Subcutaneous abdominal adipose tissue (tissue), 5 donors: Measurements from ENCODE around the gene SERPINA6.
A peak's percentile ranks its signal among the peaks of the same experiment; 100 is the strongest.
"Not testable (repeated sequence)": the region's sequence is repeated elsewhere in the genome, so short reads cannot be mapped to it uniquely, and the experiment has no call there.

Experiments
- H3K27ac ChIP-seq: one replicate; pipeline ENCODE4 v1.7.0; 2013; ENCODE audit warnings: low read depth, mild to moderate bottlenecking, inconsistent platforms, low read length, moderate library complexity
- H3K27me3 ChIP-seq, 5 donors: one replicate each; pipeline ENCODE4 v1.7.0; 2013; ENCODE audit warnings: low read length in 5 of 5, inconsistent platforms in 1 of 5; ENCODE audit not compliant: control insufficient read depth in 5 of 5, insufficient read depth in 4 of 5
- H3K36me3 ChIP-seq, 5 donors: one replicate each; pipeline ENCODE4 v1.7.0; 2013; ENCODE audit warnings: low read length in 5 of 5; ENCODE audit not compliant: control insufficient read depth in 5 of 5, insufficient read depth in 5 of 5
- H3K4me1 ChIP-seq, 5 donors: one replicate each; pipeline ENCODE4 v1.7.0; 2013; ENCODE audit warnings: low read length in 5 of 5, mild to moderate bottlenecking in 3 of 5, moderate library complexity in 1 of 5; ENCODE audit not compliant: control insufficient read depth in 5 of 5, insufficient read depth in 5 of 5
- H3K4me3 ChIP-seq, 5 donors: one replicate each; pipeline ENCODE4 v1.7.0; 2013; ENCODE audit warnings: low read length in 5 of 5, low read depth in 1 of 5
- H3K9ac ChIP-seq, 5 donors: one replicate each; pipeline ENCODE4 v1.7.0; 2013; ENCODE audit warnings: low read length in 5 of 5, mild to moderate bottlenecking in 4 of 5, moderate library complexity in 3 of 5
- H3K9me3 ChIP-seq, 5 donors: one replicate each; pipeline ENCODE4 v1.7.0; 2013; ENCODE audit warnings: low read length in 5 of 5; ENCODE audit not compliant: control insufficient read depth in 5 of 5
- donor health status: healthy.
- donor health status: healthy.
- donor health status: healthy.
- donor health status: healthy.
- donor health status: healthy.

SERPINA6 gene

DNA sequence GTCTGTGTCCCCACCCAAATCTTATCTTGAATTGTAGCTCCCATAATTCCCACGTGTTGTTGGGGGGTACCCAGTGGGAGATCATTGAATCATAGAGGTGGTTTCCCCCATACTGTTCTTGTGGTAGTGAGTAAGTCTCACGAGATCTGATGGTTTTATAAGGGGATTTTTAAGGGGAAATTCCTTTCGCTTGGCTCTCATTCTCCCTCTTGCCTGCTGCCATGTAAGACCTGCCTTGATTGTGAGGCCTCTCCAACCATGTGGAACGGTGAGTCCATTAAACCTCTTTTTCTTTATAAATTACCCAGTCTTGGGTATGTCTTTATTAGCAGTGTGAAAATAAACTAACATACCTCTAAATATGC is 27.0 kb downstream of the SERPINA6 start:
- H3K36me3 ChIP-seq, H3K27ac ChIP-seq, H3K4me1 ChIP-seq, H3K27me3 ChIP-seq, H3K4me3 ChIP-seq, H3K9ac ChIP-seq, H3K9me3 ChIP-seq: not testable (repeated sequence)

DNA sequence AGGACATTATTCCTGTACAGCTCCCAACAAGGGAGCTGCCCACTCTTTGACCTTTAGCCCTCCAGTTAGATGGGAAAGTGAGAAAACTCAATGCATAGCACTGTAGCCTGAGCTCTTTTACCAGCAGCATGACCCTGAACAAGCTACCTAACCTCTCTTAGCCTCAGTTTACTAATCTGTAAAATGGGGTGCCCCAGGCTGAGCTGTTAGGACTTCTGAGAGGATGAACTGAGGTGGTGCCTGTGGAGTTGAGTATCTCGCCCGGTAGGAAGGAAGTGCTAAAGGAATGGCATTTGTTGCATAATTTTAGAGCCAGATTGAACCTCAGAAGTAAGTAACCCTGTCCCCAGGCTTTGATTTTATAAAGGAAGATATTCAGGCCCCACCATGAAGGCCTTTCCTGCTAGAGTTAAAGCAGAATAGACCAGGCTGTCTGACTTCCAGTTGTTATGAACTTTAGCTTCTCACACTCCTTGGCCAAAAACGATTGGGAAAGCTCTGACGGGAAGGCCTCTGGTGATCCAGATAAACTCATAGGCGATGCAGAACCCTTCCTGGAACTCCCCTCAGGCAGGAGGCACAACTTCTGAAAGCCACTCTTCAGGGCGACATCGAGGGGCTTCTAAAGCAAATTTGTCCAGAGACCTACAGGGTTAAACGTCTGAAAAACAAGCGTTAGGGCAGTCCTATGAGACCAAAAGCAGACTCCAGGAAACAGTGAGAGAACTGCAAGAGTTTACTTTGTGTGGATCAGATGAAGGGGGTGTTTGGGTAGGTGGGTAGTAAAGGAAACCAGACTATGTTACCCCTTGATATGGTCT is 27.6 kb downstream of the SERPINA6 start:
- Histone ChIP-seq H3K4me3 (no peak overlapping the region), H3K27ac (no peak overlapping the region), H3K4me1 (peaks cover 0 to 10% (median 5%) of the 10 kb centered on the region in 5 donors), H3K9ac (peak overlapping the region in 1 of 5 donors; percentile 7), H3K9me3 (no peaks in the 10 kb centered on the region), H3K36me3 (no peaks in the 10 kb centered on the region), H3K27me3 (no peaks in the 10 kb centered on the region)

DNA sequence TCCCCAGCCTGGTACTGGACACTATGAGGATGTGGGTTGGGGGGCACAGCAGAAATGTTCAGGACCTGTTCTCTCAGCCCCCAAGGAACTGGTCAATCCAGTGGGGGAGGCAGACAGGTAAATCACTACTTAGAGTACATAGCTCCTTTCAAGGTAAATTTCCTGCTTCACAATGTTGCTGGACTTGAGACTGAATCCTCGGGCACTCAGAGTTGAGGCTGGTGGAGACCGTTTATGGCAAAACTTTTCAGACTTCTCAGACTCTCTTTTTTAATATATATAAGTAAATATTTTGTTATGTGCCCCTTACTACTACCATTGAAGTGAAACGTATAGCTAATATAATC is 29.6 kb downstream of the SERPINA6 start:
- no peaks in the 10 kb centered on the region for H3K36me3 ChIP-seq
- no peak overlapping the region for H3K9ac ChIP-seq
- H3K9me3 ChIP-seq, result no peaks in the 10 kb centered on the region
- H3K4me1 ChIP-seq, result peaks cover 0 to 10% (median 5%) of the 10 kb centered on the region in 5 donors
- H3K27ac ChIP-seq, result no peak overlapping the region
- no peak overlapping the region for H3K4me3 ChIP-seq
- no peaks in the 10 kb centered on the region for H3K27me3 ChIP-seq

DNA sequence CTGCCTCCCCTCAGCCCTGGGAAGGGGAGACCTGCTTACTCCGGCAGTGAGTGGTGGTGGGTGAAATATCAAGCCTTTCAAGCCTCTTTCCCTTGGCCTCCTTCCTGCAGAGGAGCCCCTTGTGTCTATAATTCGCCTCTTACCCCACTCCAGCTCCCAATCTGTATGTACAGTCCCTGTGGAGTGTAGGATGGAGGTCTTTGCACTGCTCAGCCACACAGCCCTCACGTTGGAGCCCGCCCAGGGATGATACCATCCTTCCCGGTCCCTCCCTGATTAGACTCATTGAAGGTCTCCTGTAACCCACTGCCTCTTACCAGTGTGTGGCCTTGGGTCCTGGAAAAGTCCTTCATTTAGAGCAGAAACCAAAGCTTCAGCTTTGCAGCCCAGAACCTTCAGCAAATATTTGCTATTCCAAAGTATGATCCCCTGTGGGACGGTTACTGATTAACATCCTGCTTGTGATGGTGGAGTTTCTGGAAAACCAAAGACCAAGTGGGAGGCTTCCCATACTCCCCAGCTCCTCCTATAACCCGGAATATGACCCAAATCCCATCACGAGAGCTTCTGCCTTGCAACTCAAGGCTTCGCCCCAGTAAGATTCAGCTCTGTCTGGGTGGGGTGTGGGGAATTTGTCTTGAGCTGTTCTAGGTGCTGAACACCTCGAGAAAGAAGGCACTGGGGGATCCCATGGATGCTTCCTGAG is 30.1 kb downstream of the SERPINA6 start, which contains the start of gene SERPINA10:
TSS of gene SERPINA10 (minus strand) at position 397 of the 706 bp plus-strand sequence. CDS start 2,675 bp downstream, outside the sequence.
- H3K4me3 ChIP-seq, result no peak within 1 kb of the TSS
- no peak within 1 kb of the TSS for H3K9ac ChIP-seq
- no peak within 1 kb of the TSS for H3K27ac ChIP-seq
- H3K4me1 ChIP-seq, result peaks cover 0 to 10% (median 5%) of the 10 kb centered on the region in 5 donors
- H3K9me3 ChIP-seq, result no peaks in the 10 kb centered on the region
- no peaks in the 10 kb centered on the region for H3K36me3 ChIP-seq
- no peaks in the 10 kb centered on the region for H3K27me3 ChIP-seq

DNA sequence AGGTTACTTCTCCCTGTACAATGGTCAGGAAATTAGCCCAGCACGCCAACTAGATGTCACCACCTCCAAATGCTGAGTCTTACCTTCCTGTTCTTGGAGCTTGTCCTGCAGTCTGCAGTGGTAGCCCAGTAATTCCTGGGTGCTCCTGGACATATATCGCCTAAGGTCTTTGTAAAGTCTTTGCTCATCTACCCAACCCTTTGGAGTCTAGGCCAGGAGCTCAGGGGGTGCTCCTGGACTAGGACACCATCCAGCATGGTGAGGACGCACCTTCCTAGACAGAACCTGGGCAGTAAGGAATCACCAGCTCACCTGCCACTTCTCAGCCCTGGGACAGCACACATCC is 30.6 kb downstream of the SERPINA6 start:
- no peak overlapping the region for H3K4me3 ChIP-seq
- peaks cover 0 to 10% (median 5%) of the 10 kb centered on the region in 5 donors for H3K4me1 ChIP-seq
- no peak overlapping the region for H3K9ac ChIP-seq
- no peaks in the 10 kb centered on the region for H3K9me3 ChIP-seq
- H3K27me3 ChIP-seq, result no peaks in the 10 kb centered on the region
- no peak overlapping the region for H3K27ac ChIP-seq
- H3K36me3 ChIP-seq, result no peaks in the 10 kb centered on the region

DNA sequence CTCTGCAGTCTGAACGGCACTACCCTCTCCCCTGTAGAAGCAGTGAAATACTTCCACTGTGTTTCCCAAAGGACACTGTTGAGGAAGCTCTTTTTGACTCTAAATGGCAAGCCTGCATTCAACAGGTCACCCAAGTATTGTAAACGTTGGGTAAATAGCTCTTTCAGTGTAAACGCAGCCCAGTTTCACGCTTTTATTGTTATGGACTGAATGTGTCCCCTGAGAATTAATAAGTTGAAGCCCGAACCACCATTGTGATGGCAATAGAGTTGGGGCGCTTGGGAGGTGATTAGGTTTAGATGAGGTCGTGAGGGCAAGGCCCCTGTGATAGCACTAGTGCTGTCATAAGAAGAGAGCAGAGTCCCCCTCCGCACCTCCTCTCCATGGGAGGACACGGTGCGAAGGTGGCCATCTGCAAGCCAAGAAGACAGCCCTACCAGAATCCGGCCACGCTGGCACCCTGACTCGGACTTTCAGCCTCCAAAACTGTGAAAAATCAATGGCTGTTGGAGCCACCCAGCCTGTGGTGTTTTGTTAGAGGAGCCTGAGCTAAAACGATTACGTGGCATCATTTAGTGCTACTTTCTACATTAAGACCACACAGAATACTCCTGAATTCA is 31.1 kb downstream of the SERPINA6 start:
- H3K27ac ChIP-seq, result no peak overlapping the region
- no peak overlapping the region for H3K9ac ChIP-seq

DNA sequence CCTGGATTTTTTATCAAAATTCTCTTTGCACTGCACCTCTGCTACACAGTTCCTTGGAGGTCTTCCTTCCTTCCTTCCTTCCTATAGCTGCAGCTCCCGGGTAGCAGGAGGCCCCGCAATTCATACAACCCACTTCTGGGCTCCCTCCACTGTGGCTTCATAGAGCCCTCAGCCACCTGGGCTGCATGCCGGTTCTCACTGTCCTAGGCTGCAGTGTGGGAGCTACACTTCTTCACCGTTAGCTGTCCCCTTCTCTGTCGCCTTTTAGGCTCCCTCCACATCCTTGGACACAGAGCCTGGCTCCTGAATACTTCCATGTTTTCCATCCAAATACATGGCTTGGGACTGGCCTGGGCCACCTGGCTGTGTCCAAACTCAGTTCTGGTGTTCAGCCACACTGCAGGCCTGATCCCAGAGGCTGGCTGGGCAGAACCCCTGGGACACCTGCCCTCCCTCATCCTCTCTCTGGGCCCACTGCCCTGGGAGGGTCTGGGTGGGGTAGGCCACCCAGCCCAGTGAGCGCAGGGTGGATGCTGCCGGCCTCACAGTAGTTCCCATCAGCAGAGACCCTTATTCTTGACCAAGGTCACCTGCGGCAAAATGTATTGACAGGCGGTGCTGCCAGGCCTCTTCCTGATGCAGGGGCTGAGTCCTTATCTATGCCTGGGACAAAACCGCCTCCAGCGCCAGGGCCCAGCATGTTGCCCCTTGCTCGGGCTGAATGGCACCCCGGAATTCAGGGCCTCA is 31.8 kb downstream of the SERPINA6 start:
- H3K36me3 ChIP-seq, result no peaks in the 10 kb centered on the region
- H3K27ac ChIP-seq, result no peak overlapping the region
- H3K9ac ChIP-seq, result no peak overlapping the region
- H3K9me3 ChIP-seq, result no peaks in the 10 kb centered on the region
- H3K27me3 ChIP-seq, result no peaks in the 10 kb centered on the region
- H3K4me3 ChIP-seq, result no peak overlapping the region
- peaks cover 0 to 10% (median 5%) of the 10 kb centered on the region in 5 donors for H3K4me1 ChIP-seq

More for the DNA sequence above, 31.1 kb downstream of the SERPINA6 start:
- H3K36me3 ChIP-seq, result no peaks in the 10 kb centered on the region
- H3K27me3 ChIP-seq, result no peaks in the 10 kb centered on the region
- no peaks in the 10 kb centered on the region for H3K9me3 ChIP-seq
- H3K4me3 ChIP-seq, result no peak overlapping the region
- H3K4me1 ChIP-seq, result peaks cover 0 to 10% (median 5%) of the 10 kb centered on the region in 5 donors

DNA sequence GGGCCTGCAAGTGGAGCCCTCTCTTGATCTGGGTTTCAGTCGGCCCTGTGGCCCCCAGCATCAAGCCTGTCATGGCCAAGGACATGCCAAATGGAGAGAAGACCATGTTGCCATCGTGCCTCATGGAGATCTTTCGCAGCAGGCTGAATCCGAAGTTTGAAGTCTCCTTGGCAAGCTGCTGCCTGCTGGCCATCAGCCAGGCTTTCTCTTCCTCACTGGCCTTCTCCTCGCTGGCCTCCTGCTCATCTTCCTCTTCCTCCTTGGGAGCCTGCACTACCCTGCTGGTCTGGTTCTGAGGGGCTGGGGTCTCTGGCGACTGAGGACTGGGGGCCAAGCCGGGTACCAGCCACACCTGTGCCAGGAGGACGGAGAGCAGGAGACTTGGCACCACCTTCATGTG is 32.9 kb downstream of the SERPINA6 start:
- H3K27ac ChIP-seq, result no peak overlapping the region
- no peaks in the 10 kb centered on the region for H3K9me3 ChIP-seq
- H3K36me3 ChIP-seq, result no peaks in the 10 kb centered on the region
- H3K4me3 ChIP-seq, result no peak overlapping the region
- H3K27me3 ChIP-seq, result no peaks in the 10 kb centered on the region
- peaks cover 0 to 1% (median 0%) of the 10 kb centered on the region in 5 donors for H3K4me1 ChIP-seq
- no peak overlapping the region for H3K9ac ChIP-seq

DNA sequence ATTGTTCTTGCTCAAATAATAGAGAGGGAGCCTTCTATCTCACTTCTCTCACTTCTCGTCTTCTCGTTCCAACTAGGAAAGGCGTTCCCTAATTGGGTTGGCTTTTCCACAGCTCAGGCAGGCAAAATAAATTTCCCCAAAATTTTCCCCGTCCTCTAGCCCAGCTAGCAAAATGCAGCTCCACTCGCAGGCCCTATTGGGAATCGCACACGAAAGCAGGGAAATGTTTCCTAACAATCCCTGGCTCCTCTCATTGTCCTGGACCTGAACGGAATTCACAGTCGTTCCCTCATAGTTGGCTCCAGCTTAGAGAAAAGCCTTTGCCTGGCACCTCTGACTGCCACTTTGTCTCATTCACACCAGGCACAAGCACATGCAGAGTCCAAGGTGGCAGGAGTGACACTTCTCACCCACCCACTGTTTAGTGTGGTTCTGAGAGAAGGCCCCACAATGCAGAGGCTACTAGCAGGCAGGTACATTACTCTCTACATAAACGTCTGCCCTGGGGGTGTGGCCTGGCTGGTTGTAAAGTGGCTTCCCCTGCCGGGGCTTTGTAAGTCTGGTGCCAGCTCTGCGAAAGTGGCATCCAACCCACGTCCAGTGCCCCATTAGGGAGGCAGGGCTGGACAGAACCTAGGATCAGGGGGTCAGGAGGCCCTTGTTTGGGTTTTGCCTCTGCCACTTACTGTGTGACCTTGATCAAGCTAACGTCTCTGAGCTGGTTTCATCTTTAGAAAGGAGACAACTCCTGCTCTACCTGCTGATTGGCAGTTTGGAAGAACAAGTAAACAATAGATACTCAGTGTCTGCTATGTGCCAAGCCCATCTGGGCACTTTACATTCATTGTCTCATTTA is 34.3 kb downstream of the SERPINA6 start:
- H3K27ac ChIP-seq, result no peak overlapping the region
- H3K36me3 ChIP-seq, result no peaks in the 10 kb centered on the region
- no peak overlapping the region for H3K4me3 ChIP-seq
- H3K9me3 ChIP-seq, result no peaks in the 10 kb centered on the region
- H3K9ac ChIP-seq, result no peak overlapping the region
- H3K27me3 ChIP-seq, result no peaks in the 10 kb centered on the region
- H3K4me1 ChIP-seq, result no peaks in the 10 kb centered on the region
